Adrenal gland (tissue), 5 donors: ENCODE results near the gene MEGF11.

Source experiments
- CTCF ChIP-seq, 6 experiments: fragments of 450-650 bp in 4 of 6; fragments of 200-600 bp in 2 of 6; sonication (generic) in 1 of 6; IDR thresholded peaks; 1 replicate in 5 of 6; 2 replicates in 1 of 6; pipeline versions ENCODE4 v1.5.1 to v1.8.0; 2016 to 2021; ENCODE audit warnings: antibody characterized with exemption in 6 of 6, mild to moderate bottlenecking in 2 of 6, moderate library complexity in 1 of 6
- POLR2A ChIP-seq, 2 donors: fragments of 450-650 bp; IDR thresholded peaks; one replicate each; pipeline ENCODE4 v1.6.1; 2017; ENCODE audit warnings: antibody characterized with exemption in 2 of 2, mild to moderate bottlenecking in 2 of 2, moderate library complexity in 1 of 2
- donor health status: DM: no; HTN: no; CAD: no.

GRCh38 chr15:66063147-66063546 is 190.4 kb downstream of the MEGF11 start:
- TF ChIP-seq CTCF (IDR thresholded peaks at IDR 0.05) (no peak), POLR2A (IDR thresholded peaks at IDR 0.05) (no peak)
